Thyroid gland (tissue), 4 donors: Measurements from ENCODE around the gene RPN2.

Source experiments
- POLR2A ChIP-seq, 2 donors: fragments of 450-650 bp; IDR thresholded peaks; one replicate each; pipeline ENCODE4 v1.6.1; 2017; ENCODE audit warnings: antibody characterized with exemption in 2 of 2, mild to moderate bottlenecking in 2 of 2, moderate library complexity in 1 of 2
- TF ChIP-seq, protein P1 (sequence below), 6 experiments: fragments of 200-600 bp in 3 of 6; fragments of 450-650 bp in 3 of 6; sonication (generic) in 3 of 6; IDR thresholded peaks; one replicate each; pipeline ENCODE4 v1.5.1; 2016 to 2019; ENCODE audit warnings: antibody characterized with exemption in 6 of 6, mild to moderate bottlenecking in 2 of 6, inconsistent platforms in 1 of 6, moderate library complexity in 1 of 6

DNA sequence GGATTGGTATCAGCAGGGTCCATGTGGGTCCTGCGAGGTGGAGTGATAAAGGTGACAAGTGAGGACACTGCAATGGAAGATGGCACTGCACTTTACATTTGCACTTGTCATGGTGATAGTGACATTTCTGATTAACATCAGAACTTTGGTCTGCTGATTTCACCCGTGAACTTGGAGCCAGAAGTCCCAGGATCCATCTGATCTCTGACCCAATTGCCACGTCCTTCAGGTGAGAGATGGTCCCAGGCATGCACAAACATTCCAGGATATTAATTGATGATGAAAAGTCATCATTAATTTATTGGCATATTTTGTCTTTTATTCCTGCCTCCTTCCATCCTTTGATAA is 92.3 kb downstream of the RPN2 start:
- TF ChIP-seq, protein P1, sequence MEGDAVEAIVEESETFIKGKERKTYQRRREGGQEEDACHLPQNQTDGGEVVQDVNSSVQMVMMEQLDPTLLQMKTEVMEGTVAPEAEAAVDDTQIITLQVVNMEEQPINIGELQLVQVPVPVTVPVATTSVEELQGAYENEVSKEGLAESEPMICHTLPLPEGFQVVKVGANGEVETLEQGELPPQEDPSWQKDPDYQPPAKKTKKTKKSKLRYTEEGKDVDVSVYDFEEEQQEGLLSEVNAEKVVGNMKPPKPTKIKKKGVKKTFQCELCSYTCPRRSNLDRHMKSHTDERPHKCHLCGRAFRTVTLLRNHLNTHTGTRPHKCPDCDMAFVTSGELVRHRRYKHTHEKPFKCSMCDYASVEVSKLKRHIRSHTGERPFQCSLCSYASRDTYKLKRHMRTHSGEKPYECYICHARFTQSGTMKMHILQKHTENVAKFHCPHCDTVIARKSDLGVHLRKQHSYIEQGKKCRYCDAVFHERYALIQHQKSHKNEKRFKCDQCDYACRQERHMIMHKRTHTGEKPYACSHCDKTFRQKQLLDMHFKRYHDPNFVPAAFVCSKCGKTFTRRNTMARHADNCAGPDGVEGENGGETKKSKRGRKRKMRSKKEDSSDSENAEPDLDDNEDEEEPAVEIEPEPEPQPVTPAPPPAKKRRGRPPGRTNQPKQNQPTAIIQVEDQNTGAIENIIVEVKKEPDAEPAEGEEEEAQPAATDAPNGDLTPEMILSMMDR (IDR thresholded peaks at IDR 0.05): no peak
- TF ChIP-seq POLR2A (IDR thresholded peaks at IDR 0.05): no peak
